Measurements from ENCODE around the gene UBL4A. TPM values are rescaled to one million over a fixed set of nuclear protein-coding genes. Genes with fewer than 3 reads are reported as not detected.

The UBL4A gene
- polyA plus RNA-seq, 10 donors: 18.4 to 29.0 (median 23.5) TPM

DNA sequence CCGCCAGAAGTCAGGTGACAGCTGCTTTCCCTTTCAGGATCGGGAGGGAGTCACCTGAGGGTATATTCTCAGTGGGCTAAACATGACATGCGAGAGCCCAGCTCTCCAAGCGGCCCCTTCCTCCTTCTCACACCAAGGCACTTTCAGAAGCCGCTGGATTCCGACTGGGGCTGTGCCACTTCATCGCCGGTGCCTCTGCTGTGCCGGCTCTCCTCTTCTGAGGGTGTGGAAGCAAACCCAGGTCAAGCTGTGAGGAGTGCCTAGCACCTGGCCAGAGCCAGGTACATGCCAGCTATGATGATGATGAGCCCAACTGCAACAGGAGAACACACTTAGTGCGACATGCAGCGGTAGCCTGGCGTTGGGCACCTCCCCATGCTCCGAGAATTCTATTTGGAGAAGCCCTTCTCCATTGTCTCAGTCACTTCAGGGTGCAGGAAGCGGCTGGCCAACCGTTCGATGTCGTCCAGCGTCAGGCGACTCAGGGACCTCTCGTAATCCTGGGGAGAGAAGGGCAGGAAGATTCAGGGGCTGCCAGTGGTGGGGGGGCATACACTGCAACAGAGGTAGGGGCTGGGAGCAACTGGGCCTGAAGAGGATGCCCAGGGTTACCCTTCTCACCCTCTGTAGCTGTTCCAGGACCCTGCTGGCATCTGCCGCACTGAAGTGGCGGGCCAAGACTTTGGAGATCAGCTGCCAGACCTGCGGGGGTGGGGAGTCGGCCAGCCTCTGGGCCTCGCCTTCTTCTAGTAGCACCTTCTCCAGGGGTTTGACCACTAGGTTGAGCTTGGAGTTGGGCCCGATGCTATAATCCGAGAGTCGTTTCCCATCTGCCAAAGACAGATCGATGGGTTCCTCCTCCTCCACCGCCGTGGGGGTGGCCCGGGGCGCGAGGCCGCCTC lies 1.0 kb downstream of the UBL4A start:
- peak in 1 of 3 donors; percentile 21 for DNase-seq

DNA sequence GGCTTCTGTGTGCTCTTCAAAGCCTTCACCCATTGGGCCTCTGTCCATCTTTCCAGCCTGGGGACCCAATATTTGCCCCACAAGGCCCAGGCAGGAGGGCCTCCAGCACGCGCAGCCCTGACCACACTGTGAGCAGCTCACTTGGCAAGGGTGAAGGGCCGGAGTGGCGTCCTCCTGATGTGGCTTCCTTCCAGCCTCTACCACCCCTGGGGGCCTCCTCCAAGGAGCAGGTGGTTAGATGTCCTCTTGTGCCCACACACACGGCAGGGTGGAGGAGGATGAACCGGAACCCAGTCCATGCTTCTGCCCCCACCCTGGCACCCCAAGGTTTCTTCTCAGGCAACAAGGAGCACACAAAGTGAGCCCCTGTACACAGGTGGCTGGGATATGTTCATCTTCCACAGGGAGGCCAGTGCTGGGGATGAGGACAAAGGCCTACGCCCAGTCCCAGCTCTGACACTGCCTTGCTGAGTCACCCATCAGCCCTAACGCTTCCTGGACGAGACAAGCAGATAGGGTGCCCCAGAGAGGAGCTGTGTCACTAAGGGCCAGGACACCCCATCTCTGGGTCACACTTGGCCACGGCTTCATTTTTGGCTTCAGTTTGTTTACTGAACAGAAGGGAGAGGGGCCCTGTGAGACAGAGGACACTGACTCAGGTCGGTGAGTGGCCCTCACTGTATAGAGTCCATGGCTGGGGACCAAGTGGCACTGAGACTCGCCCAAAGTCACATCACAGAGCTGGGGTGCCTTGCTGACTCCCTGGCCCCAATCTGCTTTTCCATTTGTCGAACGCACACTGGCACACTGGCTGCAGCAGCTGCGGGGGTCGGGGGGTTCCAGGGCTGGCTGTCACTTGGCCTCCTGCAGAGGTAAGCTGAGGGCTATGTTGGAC lies 1.9 kb downstream of the UBL4A start:
- no peak for DNase-seq

DNA sequence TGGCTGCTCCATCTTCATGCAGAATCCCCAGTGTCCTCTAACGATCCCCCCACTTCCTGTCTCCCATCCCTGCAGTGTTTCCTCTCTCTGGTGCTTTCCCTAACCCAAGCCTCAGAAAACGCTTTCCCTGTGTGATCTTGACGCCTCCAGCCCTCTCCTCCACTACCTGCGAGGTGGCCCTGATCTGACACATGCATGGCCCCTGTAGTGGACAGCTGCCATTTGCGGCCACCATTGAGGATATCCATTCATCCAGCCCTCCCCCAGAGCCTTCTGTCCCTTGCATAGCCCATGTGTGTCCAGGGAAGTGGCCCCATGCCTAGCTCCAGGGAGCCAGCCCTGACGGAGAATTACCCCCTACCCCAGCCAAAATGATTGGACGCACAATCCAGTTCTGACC lies 3.1 kb downstream of the UBL4A start:
- no peak for DNase-seq

DNA sequence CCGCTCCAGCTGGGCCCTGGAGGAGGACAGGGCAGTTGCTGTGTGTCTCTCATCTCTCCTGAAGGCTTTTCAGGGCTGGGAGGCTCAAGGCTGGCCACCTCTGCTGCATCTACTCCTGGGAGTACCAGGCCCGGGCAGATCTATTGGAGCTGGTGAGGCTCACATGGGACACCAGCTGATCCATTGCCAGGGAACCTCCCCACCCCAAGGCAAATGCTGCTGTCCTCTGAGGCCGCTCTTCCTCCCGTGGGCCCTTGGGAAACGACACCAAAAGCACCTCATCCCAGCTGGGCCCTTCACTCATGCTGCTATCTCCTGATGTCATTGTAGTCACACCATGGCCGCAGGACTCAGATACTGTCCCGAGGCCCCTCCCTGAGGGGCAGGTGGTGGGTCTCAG lies 3.6 kb downstream of the UBL4A start:
- no peak for DNase-seq

DNA sequence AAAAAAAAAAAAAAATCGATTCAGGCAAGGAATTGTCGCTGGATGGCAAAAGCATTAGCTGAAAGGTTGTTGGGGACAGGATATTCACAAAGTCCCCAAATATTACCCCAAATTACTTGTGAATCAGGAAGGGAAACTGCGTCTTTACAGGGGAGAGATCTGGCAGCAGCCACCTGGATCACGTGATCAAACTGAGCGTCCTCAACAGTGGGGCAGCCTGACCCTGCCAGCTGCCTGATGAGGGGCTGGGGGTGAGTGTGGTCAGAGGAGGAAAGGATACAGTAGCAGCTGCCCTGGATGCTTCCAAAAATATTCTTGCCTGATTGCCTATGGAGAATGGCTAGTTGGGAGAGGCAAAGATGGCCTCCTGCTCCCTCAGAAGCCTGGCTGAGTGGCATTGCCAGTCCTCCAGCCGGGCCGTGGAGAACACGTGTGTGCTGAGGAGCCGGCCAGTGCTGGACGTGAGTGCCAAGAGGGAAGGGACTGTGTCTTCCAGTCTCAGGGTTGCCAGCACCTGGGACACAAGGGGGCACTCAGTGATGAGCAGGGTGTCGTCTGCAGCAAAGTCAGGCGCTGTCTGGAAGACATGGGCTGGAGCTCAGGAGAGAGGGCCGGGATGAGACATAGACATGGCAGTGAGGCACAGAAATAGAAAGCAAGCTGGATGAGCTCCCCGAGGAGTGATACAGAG lies 4.4 kb downstream of the UBL4A start:
- no peak for DNase-seq

DNA sequence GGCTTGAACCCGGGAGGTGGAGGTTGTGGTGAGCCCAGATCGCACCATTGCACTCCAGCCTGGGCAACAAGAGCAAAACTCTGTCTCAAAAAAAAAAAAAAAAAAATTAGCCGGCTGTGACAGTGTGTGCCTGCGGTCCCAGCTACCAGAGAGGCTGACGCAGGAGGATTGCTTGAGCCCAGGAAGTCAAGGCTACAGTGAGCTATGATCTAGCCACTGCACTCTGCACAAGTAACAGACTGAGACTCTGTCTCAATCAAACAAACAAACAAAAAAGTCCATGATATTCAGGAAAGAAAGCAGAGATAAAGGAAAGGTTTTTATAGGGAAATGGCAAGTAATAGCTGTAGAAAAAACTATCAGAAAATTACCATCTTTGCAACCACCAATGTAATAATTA lies 5.2 kb downstream of the UBL4A start:
- DNase-seq: no peak

DNA sequence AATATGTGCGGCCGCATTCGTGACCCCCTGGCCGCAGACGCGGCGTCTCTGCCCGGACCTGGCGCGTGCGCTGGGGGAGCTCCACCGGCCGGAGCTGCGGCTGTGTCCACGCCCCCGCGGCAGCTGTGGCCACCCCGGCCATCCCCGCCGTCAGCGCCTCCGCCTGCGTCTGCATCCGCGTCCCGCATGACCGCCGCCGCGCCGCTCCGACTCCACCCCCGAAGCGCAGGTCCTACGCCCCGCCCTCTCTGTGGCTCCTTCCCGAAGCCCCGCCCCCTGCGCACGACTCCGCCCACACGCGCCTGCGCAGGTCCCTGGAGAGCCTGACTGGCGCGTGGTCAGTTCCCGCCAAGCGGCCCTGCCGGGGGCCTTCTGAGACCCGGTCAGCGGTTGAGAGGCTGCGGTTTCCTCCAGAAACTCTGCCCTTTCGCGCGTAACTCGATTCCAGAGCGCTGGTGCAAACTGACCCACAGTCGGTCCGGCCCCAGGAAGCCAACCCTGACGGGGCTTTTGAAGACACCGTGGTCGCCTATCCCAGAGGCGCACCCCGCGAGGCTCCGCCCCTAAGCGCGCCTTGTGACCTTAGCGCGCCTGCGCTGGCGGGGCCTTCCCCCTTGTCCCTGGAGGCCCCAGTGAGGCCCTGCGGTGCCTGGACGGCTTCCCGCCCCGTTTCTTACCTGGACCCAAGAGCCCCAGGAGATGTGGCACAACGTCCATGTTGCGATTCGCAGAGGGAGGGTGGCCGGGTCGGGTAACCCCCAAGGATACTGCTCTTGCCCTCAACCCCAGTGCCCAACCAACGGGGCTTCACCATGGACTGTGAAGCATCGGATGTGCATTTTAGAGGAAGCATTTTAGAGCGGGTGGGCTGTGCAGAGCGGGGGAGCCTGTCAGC lies 7.4 kb downstream of the UBL4A start, which contains the start of gene LAGE3:
TSS of gene LAGE3 (minus strand) at position 554 of the 895 bp plus-strand sequence. CDS start at position 188, 366 bp downstream.
- peak; percentile 79 to 94 (median 89) for DNase-seq

DNA sequence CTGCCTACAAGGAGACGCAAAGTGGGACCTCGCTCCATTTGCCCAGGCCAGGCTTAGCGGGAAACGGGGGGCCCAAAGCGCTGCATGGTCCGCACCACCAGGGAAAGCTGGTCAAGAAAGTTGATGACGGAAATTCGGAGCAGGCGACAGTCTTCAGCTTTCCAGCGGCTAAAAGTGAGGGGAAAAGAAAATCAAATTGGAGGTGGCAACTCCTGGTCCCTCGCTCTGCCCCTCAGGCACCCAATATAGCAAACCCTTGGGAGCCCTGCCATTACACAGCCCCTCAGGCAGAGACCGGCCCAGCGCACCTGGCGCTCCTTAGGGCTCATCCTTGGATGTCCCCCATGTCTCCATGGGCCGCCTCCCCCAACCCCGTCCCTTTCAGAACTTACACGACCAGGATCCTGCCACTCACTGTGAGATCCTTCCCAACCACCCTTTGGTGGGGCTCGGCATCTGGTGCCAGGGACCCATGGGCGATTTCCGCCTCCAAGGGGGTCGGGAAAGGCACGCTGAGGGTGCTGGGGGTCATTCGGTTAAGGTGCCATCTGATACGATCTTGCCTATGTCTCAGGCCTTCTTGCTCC lies 8.4 kb downstream of the UBL4A start:
- no peak for DNase-seq

DNA sequence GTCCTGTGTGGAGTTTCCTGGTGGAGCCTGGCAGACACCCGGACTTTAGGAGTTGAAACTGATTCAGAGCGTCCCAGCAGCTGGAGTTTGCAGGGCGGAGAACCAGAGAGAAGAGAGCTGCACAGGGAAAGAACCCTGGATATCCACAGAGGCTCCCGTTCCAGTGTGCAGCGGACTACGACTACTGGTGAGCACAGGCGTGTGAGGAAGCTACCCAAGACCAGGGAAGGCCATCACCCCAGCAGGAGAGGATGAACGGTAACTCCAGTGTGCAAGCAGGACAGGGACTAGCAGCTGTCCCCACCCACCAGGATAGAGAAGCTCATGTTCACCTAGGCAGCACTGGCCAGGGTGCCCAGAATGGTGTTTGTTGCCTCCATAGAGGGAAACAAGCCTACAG lies 9.6 kb downstream of the UBL4A start:
- DNase-seq: peak in 1 of 3 donors; percentile 23

DNA sequence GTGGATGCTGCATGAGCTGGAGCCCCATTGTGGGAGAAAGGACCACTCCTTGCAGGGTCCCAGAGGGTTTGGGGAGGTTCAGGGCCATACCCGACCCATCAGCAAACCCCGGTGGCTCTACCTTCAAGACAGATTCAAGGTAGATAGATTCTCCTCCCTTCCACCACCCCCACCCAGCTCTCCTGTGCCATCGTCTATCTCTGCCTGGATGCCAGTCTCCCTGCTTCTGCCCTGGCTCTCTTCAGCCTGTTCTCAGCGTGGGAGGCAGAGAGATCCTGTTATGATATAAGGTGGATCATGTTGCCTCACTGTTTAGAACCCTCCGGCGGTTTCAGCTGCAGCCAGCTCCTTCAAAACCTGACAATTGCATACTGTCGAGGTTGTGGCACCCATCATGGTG lies 12.7 kb downstream of the UBL4A start:
- DNase-seq: no peak

DNA sequence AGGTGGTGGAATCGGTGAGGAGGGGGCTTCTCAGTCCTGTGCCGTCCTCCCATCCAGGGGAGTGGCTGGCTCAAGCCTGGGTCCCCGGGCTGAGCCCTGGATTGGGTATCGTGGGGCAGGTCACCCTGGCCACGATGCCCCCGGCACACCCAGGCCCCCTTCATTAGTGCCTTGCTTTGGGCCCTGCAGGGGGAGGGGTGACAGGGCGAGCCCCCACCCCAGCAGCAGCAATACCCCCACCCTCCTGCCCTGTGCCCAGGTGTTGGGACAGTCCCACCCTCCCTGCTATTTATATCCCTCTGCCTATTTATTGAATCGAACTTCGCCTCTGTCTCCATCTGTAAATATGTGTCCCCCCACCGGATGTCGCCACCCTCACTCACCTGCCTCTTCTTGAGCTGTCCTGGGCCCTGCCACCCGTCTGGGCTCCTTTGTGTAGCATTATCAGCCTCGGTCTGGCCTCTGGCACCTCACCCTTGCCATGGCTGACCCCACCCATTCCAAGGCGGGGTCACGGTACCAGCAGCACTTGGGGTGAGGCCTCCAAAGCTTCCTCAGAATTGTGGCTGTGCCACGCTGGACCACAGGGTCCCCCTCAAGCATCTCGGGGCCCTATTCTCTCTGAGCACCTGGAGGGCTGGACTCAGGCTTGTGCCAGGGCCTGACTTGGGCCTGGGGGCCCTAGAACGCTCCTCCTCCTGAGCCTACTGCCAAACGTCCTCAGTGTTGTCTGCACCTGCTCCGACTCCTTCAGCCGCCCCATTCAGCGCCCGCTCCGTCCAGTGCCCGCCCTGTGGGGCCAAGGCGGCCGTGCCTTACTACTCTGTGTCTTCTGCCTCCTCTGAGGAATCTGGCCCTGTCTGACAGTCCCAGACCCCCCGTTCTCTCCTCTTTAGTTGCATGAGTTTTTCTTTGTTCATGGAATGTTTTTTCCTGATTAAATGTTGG lies 13.5 kb downstream of the UBL4A start:
- no peak for DNase-seq

DNA sequence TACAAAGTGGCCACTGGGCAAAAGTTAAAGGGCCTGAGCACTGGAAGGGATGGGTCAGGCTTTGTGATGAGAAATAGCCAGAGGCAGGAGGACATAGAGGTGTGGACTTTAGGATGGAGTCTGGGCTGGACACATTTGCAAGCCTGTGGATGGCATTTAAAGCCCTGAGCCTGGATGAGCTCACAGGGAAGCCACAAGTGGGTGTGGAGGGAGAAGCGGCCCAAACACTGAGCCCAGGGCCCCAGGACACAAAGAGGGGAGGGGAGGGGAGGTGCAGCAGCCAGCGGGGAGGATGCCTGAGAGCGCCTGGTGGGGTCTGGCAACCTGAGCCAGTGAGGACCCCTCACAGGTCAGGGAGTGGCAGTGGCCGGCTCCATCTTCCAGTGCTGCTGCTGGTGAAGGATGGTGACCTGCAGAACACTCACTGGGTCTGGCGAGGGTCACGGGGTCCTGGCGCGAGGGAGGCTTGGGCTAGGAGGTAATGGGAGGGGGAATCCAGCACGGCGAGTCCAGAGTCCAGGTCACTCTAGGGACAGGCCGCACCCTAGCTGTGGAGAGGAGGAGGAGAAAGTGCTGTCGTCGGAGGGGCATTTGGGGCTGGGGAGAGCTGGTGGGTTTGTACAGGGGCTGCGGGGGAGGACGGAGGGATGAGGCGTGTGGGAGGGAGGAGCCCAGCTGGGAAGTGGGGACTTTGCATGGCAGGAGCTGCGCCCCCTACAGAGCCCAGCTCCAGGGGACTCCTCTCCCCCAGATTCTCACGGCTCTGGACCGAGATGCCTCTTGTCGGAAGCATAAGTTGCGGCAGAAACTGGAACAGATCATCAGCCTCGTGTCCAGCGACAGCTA lies 14.4 kb downstream of the UBL4A start:
- no peak for DNase-seq

DNA sequence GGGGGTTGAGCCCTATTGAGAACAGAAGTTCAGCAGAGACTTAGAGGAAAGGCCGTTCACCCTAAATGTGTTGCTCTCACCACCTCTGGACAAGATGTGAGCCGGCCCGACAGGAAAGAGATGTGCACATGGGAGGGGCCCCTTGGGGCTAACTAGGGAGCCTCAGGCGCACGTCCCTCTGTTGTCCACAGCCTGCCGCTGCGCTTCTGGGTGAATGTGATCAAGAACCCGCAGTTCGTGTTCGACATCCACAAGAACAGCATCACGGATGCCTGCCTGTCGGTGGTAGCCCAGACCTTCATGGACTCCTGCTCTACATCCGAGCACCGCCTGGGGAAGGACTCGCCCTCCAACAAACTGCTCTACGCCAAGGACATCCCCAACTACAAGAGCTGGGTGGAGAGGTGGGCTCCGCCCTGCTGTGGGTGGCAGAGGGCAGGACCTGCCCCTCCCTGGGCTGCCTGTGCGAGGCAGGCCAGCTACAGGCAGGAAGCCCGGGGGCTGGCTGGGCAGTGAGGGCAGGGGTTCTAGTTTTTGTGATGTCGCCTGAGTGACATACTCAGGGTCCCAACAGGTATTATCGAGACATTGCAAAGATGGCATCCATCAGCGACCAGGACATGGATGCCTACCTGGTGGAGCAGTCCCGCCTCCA lies 15.4 kb downstream of the UBL4A start:
- no peak for DNase-seq

DNA sequence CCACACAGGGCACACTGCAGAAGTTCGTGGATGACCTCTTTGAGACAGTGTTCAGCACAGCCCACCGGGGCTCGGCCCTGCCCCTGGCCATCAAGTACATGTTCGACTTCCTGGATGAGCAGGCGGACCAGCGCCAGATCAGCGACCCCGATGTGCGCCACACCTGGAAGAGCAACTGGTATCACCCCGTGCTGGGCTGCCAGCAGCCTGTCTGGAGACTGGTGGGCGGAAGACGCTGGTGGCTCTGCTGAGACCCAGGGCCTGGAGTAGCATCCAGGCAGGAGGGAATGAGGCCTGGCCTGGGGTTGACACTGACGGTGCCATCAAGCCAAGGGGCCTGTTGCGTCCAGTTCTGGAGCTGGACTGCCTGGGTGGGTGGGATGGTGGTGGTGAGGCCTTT lies 16.0 kb downstream of the UBL4A start:
- DNase-seq: no peak

DNA sequence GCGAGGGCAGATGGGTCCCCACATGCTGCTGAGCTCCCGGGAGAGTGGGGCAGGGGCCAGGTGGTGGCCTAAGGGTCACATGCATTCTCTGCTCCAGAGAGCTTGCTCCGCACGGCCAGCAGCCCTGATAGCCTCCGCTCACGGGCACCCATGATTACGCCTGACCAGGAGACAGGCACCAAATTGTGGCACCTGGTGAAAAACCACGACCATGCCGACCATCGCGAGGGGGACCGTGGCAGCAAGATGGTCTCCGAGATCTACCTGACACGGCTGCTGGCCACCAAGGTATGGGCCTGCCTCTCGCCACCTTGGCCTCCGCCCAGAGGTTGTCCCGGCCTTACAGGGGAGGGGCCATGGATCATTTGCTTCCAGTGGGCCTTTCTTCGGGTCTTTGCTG lies 16.5 kb downstream of the UBL4A start:
- DNase-seq: no peak

DNA sequence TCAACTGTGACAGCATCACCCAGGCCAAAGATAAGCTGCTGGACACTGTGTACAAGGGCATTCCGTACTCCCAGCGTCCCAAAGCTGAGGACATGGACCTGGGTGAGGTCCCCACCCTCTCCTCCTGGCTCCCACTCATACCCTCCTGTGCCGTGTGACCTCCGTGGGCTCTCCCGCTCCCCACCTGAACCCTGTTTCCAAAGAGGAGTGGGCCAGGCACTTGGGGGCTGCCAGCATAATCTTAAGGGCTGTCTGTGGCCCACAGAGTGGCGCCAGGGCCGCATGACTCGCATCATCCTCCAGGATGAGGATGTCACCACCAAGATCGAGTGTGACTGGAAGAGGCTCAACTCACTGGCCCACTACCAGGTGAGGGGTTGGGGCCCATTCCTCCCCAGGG lies 17.3 kb downstream of the UBL4A start:
- no peak for DNase-seq

DNA sequence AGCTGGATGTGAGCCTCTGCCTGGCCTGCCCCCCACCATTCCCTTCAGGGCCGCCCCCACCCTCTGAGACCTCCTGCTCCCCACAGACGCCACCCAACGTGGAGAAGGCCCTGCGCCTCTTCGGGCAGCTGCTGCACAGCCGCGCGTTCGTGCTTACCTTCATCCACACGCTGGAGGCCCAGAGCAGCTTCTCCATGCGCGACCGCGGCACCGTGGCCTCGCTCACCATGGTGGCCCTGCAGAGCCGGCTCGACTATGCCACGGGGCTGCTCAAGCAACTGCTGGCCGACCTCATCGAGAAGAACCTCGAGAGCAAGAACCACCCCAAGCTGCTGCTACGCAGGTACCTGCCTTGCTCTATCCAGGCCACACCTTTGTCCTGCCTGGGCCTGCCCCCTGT lies 18.2 kb downstream of the UBL4A start:
- DNase-seq: no peak

DNA sequence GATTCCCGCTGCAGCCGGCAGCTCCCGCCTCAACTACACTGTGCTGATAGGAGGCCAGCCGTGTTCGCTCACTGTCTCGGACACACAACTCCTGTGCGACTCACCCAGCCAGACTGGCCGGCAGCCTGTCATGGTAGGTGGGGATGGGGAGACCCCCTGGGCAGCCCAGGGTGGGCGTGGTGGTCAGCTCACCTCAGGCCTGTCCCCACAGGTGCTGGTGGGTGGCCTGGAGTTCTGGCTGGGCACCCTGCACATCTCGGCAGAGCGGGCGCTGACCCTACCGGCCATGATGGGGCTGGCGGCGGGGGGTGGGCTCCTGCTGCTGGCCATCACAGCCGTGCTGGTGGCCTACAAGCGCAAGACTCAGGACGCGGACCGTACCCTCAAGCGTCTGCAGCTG lies 18.9 kb downstream of the UBL4A start:
- DNase-seq: no peak
